GM21825 (cell line): ENCODE measurements around the gene RNFT2.

ENCODE experiments used
- ATAC-seq: cut with Tn5 transposase; IDR thresholded peaks from one replicate; pipeline ENCODE4 v1.9.1; 2021; ENCODE audit warnings: mild to moderate bottlenecking, moderate library complexity; ENCODE audit not compliant: unreplicated experiment

The RNFT2 gene

GRCh38 chr12:116737774-116738657, at the start of gene RNFT2, which contains the start of gene SPRING1:
RNFT2 (plus strand) TSS chr12:116738315; CDS start chr12:116740498, 2,183 bp downstream.
SPRING1 (minus strand) TSS chr12:116738069; CDS start chr12:116737900, 169 bp downstream.
- peak; percentile 95 for ATAC-seq

GRCh38 chr12:116689521-116689920, 48.6 kb upstream of the RNFT2 start:
- ATAC-seq, result no peak

- no peak for ATAC-seq
Observed at GRCh38 chr12:116689979-116690744, 48.0 kb upstream of the RNFT2 start.

- no peak for ATAC-seq
Observed at GRCh38 chr12:116691205-116691604, 46.9 kb upstream of the RNFT2 start.

GRCh38 chr12:116691636-116692035, 46.5 kb upstream of the RNFT2 start:
- no peak for ATAC-seq

GRCh38 chr12:116692605-116693004, 45.5 kb upstream of the RNFT2 start:
- ATAC-seq, result no peak

GRCh38 chr12:116693286-116694227, 44.6 kb upstream of the RNFT2 start:
- no peak for ATAC-seq

- ATAC-seq, result no peak
Observed at GRCh38 chr12:116694653-116695463, 43.3 kb upstream of the RNFT2 start.

- ATAC-seq, result no peak
Observed at GRCh38 chr12:116695464-116695725, 42.7 kb upstream of the RNFT2 start.

GRCh38 chr12:116697305-116697704, 40.8 kb upstream of the RNFT2 start:
- ATAC-seq, result no peak

- ATAC-seq, result no peak
Observed at GRCh38 chr12:116697716-116698115, 40.4 kb upstream of the RNFT2 start.

- ATAC-seq, result no peak
Observed at GRCh38 chr12:116698116-116698515, 40.0 kb upstream of the RNFT2 start.

GRCh38 chr12:116698554-116699075, 39.5 kb upstream of the RNFT2 start:
- no peak for ATAC-seq

GRCh38 chr12:116700066-116700465, 38.0 kb upstream of the RNFT2 start:
- no peak for ATAC-seq

GRCh38 chr12:116701432-116701831, 36.7 kb upstream of the RNFT2 start:
- no peak for ATAC-seq

GRCh38 chr12:116703214-116703795, 34.8 kb upstream of the RNFT2 start:
- ATAC-seq, result no peak

GRCh38 chr12:116707751-116708150, 30.4 kb upstream of the RNFT2 start:
- no peak for ATAC-seq

GRCh38 chr12:116708826-116709756, 29.0 kb upstream of the RNFT2 start:
- ATAC-seq, result no peak
